Right lobe of liver (tissue), 6 donors: Measurements from ENCODE around the gene ZNF286A. TPM values are rescaled to one million over a fixed set of nuclear protein-coding genes. Genes with fewer than 3 reads are reported as not detected.
A peak's percentile ranks its signal among the peaks of the same experiment; 100 is the strongest.
"Not testable (repeated sequence)": the region's sequence is repeated elsewhere in the genome, so short reads cannot be mapped to it uniquely, and the experiment has no call there.

Experiments
- ATAC-seq, 4 donors: fragments of 200-7000 bp; cut with Tn5 transposase; one replicate each; pipeline ENCODE4 v1.9.1; 2020; ENCODE audit warnings: mild to moderate bottlenecking in 4 of 4, moderate library complexity in 4 of 4
- DNase-seq, 3 donors: peaks; one replicate each; pipeline ENCODE4 v3.0.0-alpha.2; 2020
- H3K27ac ChIP-seq, 3 donors: fragments of 200-600 bp; one replicate each; pipeline ENCODE4 v1.8.0; 2022
- H3K27me3 ChIP-seq, 2 donors: fragments of 200-600 bp; one replicate each; pipeline ENCODE4 v1.8.0; 2022
- H3K36me3 ChIP-seq, 4 donors: fragments of 200-600 bp; sonication (generic) in 1 of 4; one replicate each; pipeline versions ENCODE4 v1.5.1 to v1.8.0; 2017 to 2022; ENCODE audit warnings: control low read depth in 1 of 4
- H3K4me1 ChIP-seq, 4 donors: fragments of 200-600 bp; sonication (generic) in 1 of 4; one replicate each; pipeline versions ENCODE4 v1.5.1 to v1.8.0; 2017 to 2022; ENCODE audit warnings: control low read depth in 1 of 4
- H3K4me3 ChIP-seq, 3 donors: fragments of 200-600 bp; one replicate each; pipeline ENCODE4 v1.8.0; 2022
- H3K9me3 ChIP-seq, 4 donors: fragments of 200-600 bp; sonication (generic) in 1 of 4; one replicate each; pipeline versions ENCODE4 v1.5.1 to v1.8.0; 2017 to 2022; ENCODE audit warnings: control low read depth in 1 of 4
- CTCF ChIP-seq, 4 donors: fragments of 200-600 bp in 3 of 4; fragments of 450-650 bp in 1 of 4; IDR thresholded peaks; one replicate each; pipeline versions ENCODE4 v1.5.1 to v1.8.0; 2016 to 2022; ENCODE audit warnings: antibody characterized with exemption in 4 of 4, mild to moderate bottlenecking in 2 of 4
- POLR2A ChIP-seq: fragments of 450-650 bp; IDR thresholded peaks from one replicate; pipeline ENCODE4 v1.6.1; 2017; ENCODE audit warnings: antibody characterized with exemption, mild to moderate bottlenecking
- WGBS: methylation state at CpG from one replicate; pipeline ENCODE4 v1.1.6; 2018; ENCODE audit warnings: low coverage, low lambda C conversion rate; ENCODE audit not compliant: insufficient coverage; ENCODE audit errors: missing lambda C conversion rate; 5-methylcytosine and 5-hydroxymethylcytosine counted together
- intact Hi-C, 2 donors: fragments of 100-400 bp; cut with DNase I; formaldehyde crosslinking; loops; one replicate each; pipeline versions ENCODE4 v1.11.2 to v1.14.1; 2022
- total RNA-seq, 6 experiments: library from RNA; depleted of rRNA in 2 of 6; stranded (reverse); fragments of >200 nt in 2 of 6; fragmentation: NEBNext Ultra II Directional in 3 of 6; extraction: Animal tissue kit (Norgen Biotek cat#: 25700) in 3 of 6; gene quantifications; one replicate each; pipeline versions ENCODE4 v1.1.0 to v1.2.4, GENCODE V29; 2016 to 2023
- donor health status: DM: no; HTN: yes; CAD: no.
- donor health status: DM: no; HTN: no; CAD: no.
- donor health status: DM: no; HTN: no; CAD: no.
- donor health status: DM: no; HTN: yes; CAD: no.
- donor health status: DM: no; HTN: yes; CAD: no.

The ZNF286A gene
- total RNA-seq, 6 experiments from 2014 or later = 2.9 to 8.4 (median 4.3) TPM

- ATAC-seq, H3K4me3 ChIP-seq, H3K9me3 ChIP-seq, H3K36me3 ChIP-seq, H3K27me3 ChIP-seq, intact Hi-C loops, DNase-seq, H3K4me1 ChIP-seq, H3K27ac ChIP-seq: not testable (repeated sequence)
- WGBS = no CpG with 5 or more reads among the region's 10 CpGs
Measured at GRCh38 chr17:15733174-15733789, 33.7 kb downstream of the ZNF286A start.

- H3K27ac ChIP-seq, H3K4me1 ChIP-seq, H3K4me3 ChIP-seq, H3K27me3 ChIP-seq, H3K9me3 ChIP-seq, intact Hi-C loops, H3K36me3 ChIP-seq, DNase-seq, ATAC-seq: not testable (repeated sequence)
- WGBS = 42% methylated on average over 3 of the region's 5 CpGs
Measured at GRCh38 chr17:15736578-15736977, 37.0 kb downstream of the ZNF286A start.

- no peaks in the 10 kb centered on the region for H3K4me1 ChIP-seq
- H3K36me3 ChIP-seq = no peaks in the 10 kb centered on the region
- H3K27ac ChIP-seq = no peak overlapping the region
- peak in 1 of 3 donors; percentile 45 for DNase-seq
- H3K27me3 ChIP-seq = no peaks in the 10 kb centered on the region
- 80% methylated on average over 1 of the region's 10 CpGs for WGBS
- no peaks in the 10 kb centered on the region for H3K9me3 ChIP-seq
- H3K4me3 ChIP-seq = no peak overlapping the region
- no peak for ATAC-seq
- TF ChIP-seq CTCF (IDR thresholded peaks at IDR 0.05) (no peak), POLR2A (no peak)
- intact Hi-C loops = no loop called here
Measured at GRCh38 chr17:15738066-15738465, 38.5 kb downstream of the ZNF286A start.

- 80% methylated on average over 10 of the region's 11 CpGs for WGBS
Measured at GRCh38 chr17:15739259-15739658, 39.7 kb downstream of the ZNF286A start.

GRCh38 chr17:15740041-15740440 is 40.5 kb downstream of the ZNF286A start:
- H3K9me3 ChIP-seq, H3K27me3 ChIP-seq, intact Hi-C loops, H3K27ac ChIP-seq, DNase-seq, H3K4me1 ChIP-seq, H3K4me3 ChIP-seq, H3K36me3 ChIP-seq, ATAC-seq: not testable (repeated sequence)
- 71% methylated on average over 3 of the region's 8 CpGs for WGBS

More at GRCh38 chr17:15739259-15739658, 39.7 kb downstream of the ZNF286A start:
- H3K4me1 ChIP-seq, DNase-seq, H3K27me3 ChIP-seq, ATAC-seq, H3K4me3 ChIP-seq, intact Hi-C loops, H3K9me3 ChIP-seq, H3K36me3 ChIP-seq, H3K27ac ChIP-seq: not testable (repeated sequence)

DNA sequence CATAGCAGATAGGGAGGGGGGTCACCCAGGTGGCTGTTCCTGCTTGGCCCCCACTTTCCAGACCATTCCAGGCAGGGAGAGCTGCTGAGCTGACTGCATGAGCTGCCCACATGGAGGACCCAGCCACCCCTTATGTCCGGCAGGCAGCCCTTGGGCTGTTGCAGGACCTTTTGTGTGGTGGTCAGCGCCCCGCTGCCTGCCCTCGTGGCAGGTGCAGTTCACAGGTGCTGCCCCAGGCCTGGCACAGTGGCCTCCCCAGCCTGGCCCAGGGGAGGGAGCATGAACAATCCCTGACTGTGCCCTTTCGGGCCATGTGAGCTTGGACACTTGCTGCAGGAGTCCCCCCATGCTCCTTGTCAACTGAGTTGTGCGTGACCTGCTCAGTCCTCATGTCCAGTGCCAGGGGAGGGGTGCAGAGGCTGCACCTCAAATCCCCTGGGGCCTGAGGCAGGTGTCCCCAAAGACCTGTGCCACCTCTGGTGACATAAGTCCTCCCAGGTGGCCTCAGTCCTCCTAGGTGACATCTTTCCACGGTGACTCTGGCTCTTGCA is 41.1 kb downstream of the ZNF286A start:
- Histone ChIP-seq H3K4me1 (no peaks in the 10 kb centered on the region), H3K27me3 (no peaks in the 10 kb centered on the region)
- no peak for ATAC-seq

More for the DNA sequence above, 41.1 kb downstream of the ZNF286A start:
- no CpG with 5 or more reads among the region's 7 CpGs for WGBS
- DNase-seq = peak in 1 of 3 donors; percentile 28
- H3K27ac ChIP-seq = no peak overlapping the region
- TF ChIP-seq POLR2A (no peak), CTCF (IDR thresholded peaks at IDR 0.05) (no peak)
- intact Hi-C loops = no loop called here
- H3K4me3 ChIP-seq = no peak overlapping the region
- H3K9me3 ChIP-seq = no peaks in the 10 kb centered on the region
- H3K36me3 ChIP-seq = no peaks in the 10 kb centered on the region
